CD14-positive monocyte (primary cell): ENCODE measurements around the gene GMPR. TPM values are rescaled to one million over a fixed set of nuclear protein-coding genes. Genes with fewer than 3 reads are reported as not detected.

Experiments used
- DNase-seq, 3 donors: peaks; one replicate each; pipeline ENCODE4 v3.0.0-alpha.2; 2011 to 2022
- H2AFZ ChIP-seq: 2 replicates; pipeline ENCODE4 v1.6.0; 2012; ENCODE audit warnings: mild to moderate bottlenecking, low read depth, low read length, inconsistent platforms; ENCODE audit not compliant: insufficient read depth, poor library complexity, severe bottlenecking
- H3K27ac ChIP-seq, 2 donors: 1 replicate in 1 of 2; 2 replicates in 1 of 2; pipeline ENCODE4 v1.5.1; 2012 to 2013; ENCODE audit warnings: low read length in 2 of 2, control low read depth in 1 of 2, inconsistent platforms in 1 of 2, low read depth in 1 of 2, mild to moderate bottlenecking in 1 of 2
- H3K27me3 ChIP-seq, 2 donors: one replicate each; pipeline versions ENCODE4 v1.6.0 to v1.6.1; 2011 to 2013; ENCODE audit warnings: low read length in 2 of 2; ENCODE audit not compliant: control insufficient read depth in 2 of 2, insufficient read depth in 2 of 2
- H3K36me3 ChIP-seq, 2 donors: replicated peaks in 1 of 2; 1 replicate in 1 of 2; 2 replicates in 1 of 2; pipeline versions ENCODE4 v1.5.1 to v1.6.1; 2012 to 2013; ENCODE audit warnings: low read length in 2 of 2, control low read depth in 1 of 2, inconsistent platforms in 1 of 2, mild to moderate bottlenecking in 1 of 2; ENCODE audit not compliant: insufficient read depth in 2 of 2, control insufficient read depth in 1 of 2
- H3K4me1 ChIP-seq, 2 donors: 1 replicate in 1 of 2; 2 replicates in 1 of 2; pipeline versions ENCODE4 v1.5.1 to v1.6.1; 2012 to 2013; ENCODE audit warnings: low read length in 2 of 2, control low read depth in 1 of 2, inconsistent platforms in 1 of 2, mild to moderate bottlenecking in 1 of 2, moderate library complexity in 1 of 2; ENCODE audit not compliant: insufficient read depth in 2 of 2, control insufficient read depth in 1 of 2
- H3K4me2 ChIP-seq: replicated peaks from 2 replicates; pipeline ENCODE3; 2012; ENCODE audit warnings: low read length, moderate library complexity, mild to moderate bottlenecking; ENCODE audit not compliant: poor library complexity, severe bottlenecking; ENCODE audit errors: extremely low read depth
- H3K4me3 ChIP-seq, 3 experiments: fragments of 200-600 bp in 1 of 3; sonication (generic) in 1 of 3; replicated peaks in 1 of 3; 1 replicate in 2 of 3; 2 replicates in 1 of 3; pipeline ENCODE4 v1.5.1; 2011 to 2013; ENCODE audit warnings: low read length in 3 of 3, mild to moderate bottlenecking in 3 of 3, control low read depth in 2 of 3, low read depth in 2 of 3, inconsistent platforms in 1 of 3, moderate library complexity in 1 of 3
- H3K79me2 ChIP-seq: 2 replicates; pipeline ENCODE4 v1.6.0; 2012; ENCODE audit warnings: mild to moderate bottlenecking, control low read depth, inconsistent platforms, low read length, moderate library complexity; ENCODE audit not compliant: insufficient read depth
- H3K9ac ChIP-seq: 2 replicates; pipeline ENCODE4 v1.6.0; 2017; ENCODE audit warnings: low read length, mild to moderate bottlenecking; ENCODE audit not compliant: insufficient read depth, poor library complexity, severe bottlenecking
- H3K9me3 ChIP-seq, 2 donors: replicated peaks in 1 of 2; 1 replicate in 1 of 2; 2 replicates in 1 of 2; pipeline versions ENCODE4 v1.5.1 to v1.6.1; 2012 to 2013; ENCODE audit warnings: low read length in 2 of 2, control low read depth in 1 of 2; ENCODE audit not compliant: control insufficient read depth in 1 of 2, insufficient read depth in 1 of 2
- H4K20me1 ChIP-seq: 2 replicates; pipeline ENCODE4 v1.6.0; 2012; ENCODE audit warnings: mild to moderate bottlenecking, low read length, control low read depth, moderate library complexity; ENCODE audit not compliant: insufficient read depth
- H3K27ac Mint-ChIP-seq, 7 donors: one replicate each; pipeline ENCODE4 v1.8.0; 2020; ENCODE audit warnings: mild to moderate bottlenecking in 7 of 7, mixed read lengths in 7 of 7, moderate library complexity in 6 of 7, inconsistent platforms in 2 of 7
- H3K27me3 Mint-ChIP-seq, 3 donors: one replicate each; pipeline ENCODE4 v1.8.0; 2021 to 2022; ENCODE audit warnings: low read depth in 3 of 3, mild to moderate bottlenecking in 3 of 3, mixed read lengths in 3 of 3, moderate library complexity in 3 of 3, inconsistent platforms in 1 of 3
- H3K36me3 Mint-ChIP-seq, 2 donors: one replicate each; pipeline ENCODE4 v1.8.0; 2020; ENCODE audit warnings: mixed read lengths in 2 of 2, inconsistent platforms in 1 of 2, mild to moderate bottlenecking in 1 of 2
- H3K4me1 Mint-ChIP-seq: one replicate; pipeline ENCODE4 v1.8.0; 2020; ENCODE audit warnings: mild to moderate bottlenecking, mixed read lengths
- H3K4me3 Mint-ChIP-seq, 2 donors: one replicate each; pipeline ENCODE4 v1.8.0; 2020; ENCODE audit warnings: mild to moderate bottlenecking in 2 of 2, mixed read lengths in 2 of 2, moderate library complexity in 1 of 2
- H3K9me3 Mint-ChIP-seq, 7 donors: one replicate each; pipeline ENCODE4 v1.8.0; 2020 to 2022; ENCODE audit warnings: mixed read lengths in 7 of 7, mild to moderate bottlenecking in 6 of 7, moderate library complexity in 6 of 7, inconsistent platforms in 2 of 7
- WGBS: methylation state at CpG from one replicate; pipeline ENCODE4 v1.1.5; 2013; ENCODE audit warnings: missing lambda C conversion rate; ENCODE audit not compliant: insufficient coverage; 5-methylcytosine and 5-hydroxymethylcytosine counted together
- intact Hi-C, 2 donors: fragments of 100-400 bp; cut with micrococcal nuclease; formaldehyde crosslinking; loops; one replicate each; pipeline versions ENCODE4 v1.15.0 to v1.15.1; 2023
- polyA plus RNA-seq, 3 donors: library from polyadenylated mRNA; depleted of rRNA in 1 of 3; unstranded in 2 of 3; stranded (reverse) in 1 of 3; fragments of 300-500 nt in 2 of 3; fragments of >200 nt in 1 of 3; fragmentation: Illumina TruSeq in 2 of 3; gene quantifications; 1 replicate in 2 of 3; 2 replicates in 1 of 3; pipeline ENCODE4 v1.2.3, GENCODE V29; 2012 to 2021
- TF ChIP-seq, protein P1 (sequence below): fragments of 200-600 bp; IDR thresholded peaks from one replicate; pipeline ENCODE4 v1.8.0; 2022; ENCODE audit warnings: antibody characterized with exemption, mild to moderate bottlenecking

GMPR gene
- polyA plus RNA-seq, 3 donors = 1.9 to 3.8 (median 3.2) TPM

DNA sequence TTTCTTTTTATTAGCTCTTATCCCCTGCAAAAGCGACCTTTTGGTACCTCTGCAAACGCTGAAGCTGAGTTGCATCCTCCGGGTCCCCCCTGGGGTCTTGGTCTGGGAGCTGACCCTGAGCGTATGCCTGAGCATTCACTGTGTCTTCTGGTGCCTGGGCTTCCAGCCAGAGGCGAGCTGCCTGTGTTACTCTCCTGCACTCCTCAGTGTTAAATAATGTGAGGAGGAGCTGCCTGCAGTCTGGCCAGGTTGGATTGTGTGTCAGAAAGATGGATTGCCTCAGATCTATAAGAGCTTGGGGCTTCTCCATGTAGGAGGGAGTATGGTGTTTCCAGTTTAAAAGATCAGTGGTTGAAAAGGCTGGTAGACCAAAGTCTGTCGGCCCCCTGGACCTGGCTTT lies 8.7 kb upstream of the GMPR start:
- Histone ChIP-seq H3K27ac (no peak overlapping the region), H3K4me1 (peaks cover 0 to 20% of the 10 kb centered on the region in 2 donors), H3K4me3 (no peak overlapping the region), H3K27me3 (peaks cover 0 to 3% of the 10 kb centered on the region in 2 donors), H3K36me3 (no peaks in the 10 kb centered on the region), H4K20me1 (no peaks in the 10 kb centered on the region), H3K79me2 (no peaks in the 10 kb centered on the region), H3K9me3 (peaks cover 0 to 3% of the 10 kb centered on the region in 2 donors), H3K9ac (no peak overlapping the region), H2AFZ (no peak overlapping the region), H3K4me2 (no peak overlapping the region)
- H3K36me3 Mint-ChIP-seq = no peaks in the 10 kb centered on the region
- H3K9me3 Mint-ChIP-seq = peaks cover 0 to 9% (median 4%) of the 10 kb centered on the region in 7 donors
- TF ChIP-seq, protein P1, sequence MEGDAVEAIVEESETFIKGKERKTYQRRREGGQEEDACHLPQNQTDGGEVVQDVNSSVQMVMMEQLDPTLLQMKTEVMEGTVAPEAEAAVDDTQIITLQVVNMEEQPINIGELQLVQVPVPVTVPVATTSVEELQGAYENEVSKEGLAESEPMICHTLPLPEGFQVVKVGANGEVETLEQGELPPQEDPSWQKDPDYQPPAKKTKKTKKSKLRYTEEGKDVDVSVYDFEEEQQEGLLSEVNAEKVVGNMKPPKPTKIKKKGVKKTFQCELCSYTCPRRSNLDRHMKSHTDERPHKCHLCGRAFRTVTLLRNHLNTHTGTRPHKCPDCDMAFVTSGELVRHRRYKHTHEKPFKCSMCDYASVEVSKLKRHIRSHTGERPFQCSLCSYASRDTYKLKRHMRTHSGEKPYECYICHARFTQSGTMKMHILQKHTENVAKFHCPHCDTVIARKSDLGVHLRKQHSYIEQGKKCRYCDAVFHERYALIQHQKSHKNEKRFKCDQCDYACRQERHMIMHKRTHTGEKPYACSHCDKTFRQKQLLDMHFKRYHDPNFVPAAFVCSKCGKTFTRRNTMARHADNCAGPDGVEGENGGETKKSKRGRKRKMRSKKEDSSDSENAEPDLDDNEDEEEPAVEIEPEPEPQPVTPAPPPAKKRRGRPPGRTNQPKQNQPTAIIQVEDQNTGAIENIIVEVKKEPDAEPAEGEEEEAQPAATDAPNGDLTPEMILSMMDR = no peak
- no peak for DNase-seq
- no peak overlapping the region for H3K27ac Mint-ChIP-seq
- intact Hi-C loops = no loop called here
- H3K27me3 Mint-ChIP-seq = peaks cover 8 to 15% (median 10%) of the 10 kb centered on the region in 3 donors
- no peaks in the 10 kb centered on the region for H3K4me1 Mint-ChIP-seq
- WGBS = 80% methylated on average over 4 of the region's 6 CpGs
- no peak overlapping the region for H3K4me3 Mint-ChIP-seq

DNA sequence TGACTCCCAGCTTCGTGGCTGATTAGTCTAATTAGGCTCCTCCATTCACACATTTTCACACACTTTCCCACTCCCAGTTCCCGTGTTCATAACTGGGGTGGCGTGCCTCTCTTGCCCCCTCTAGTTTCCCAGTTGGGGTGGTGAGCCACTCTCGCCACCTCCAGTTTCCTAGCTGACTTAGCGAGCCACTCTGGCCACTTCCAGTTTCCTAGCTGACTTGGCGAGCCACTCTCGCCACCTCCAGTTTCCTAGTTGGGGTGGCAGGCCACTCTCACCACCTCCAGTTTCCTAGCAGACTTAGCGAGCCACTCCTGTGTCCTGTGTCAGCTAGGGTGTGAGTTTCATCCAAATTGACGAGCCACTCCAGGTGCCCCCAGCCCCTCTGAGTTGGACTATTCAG lies 7.4 kb upstream of the GMPR start:
- peaks cover 0 to 13% of the 10 kb centered on the region in 2 donors for H3K27me3 ChIP-seq
- Mint-ChIP-seq H3K36me3 (no peaks in the 10 kb centered on the region), H3K4me3 (no peak overlapping the region), H3K27ac (no peak overlapping the region), H3K9me3 (peaks cover 0 to 6% (median 0%) of the 10 kb centered on the region in 7 donors), H3K4me1 (peaks cover 7% of the 10 kb centered on the region), H3K27me3 (peaks cover 13 to 24% (median 18%) of the 10 kb centered on the region in 3 donors)
- H3K36me3 ChIP-seq = no peaks in the 10 kb centered on the region
- no peak for DNase-seq
- H3K4me3 ChIP-seq = no peak overlapping the region
- no peaks in the 10 kb centered on the region for H3K79me2 ChIP-seq
- no peaks in the 10 kb centered on the region for H4K20me1 ChIP-seq
- TF ChIP-seq, protein P1 = no peak
- no peak overlapping the region for H3K9ac ChIP-seq
- H3K27ac ChIP-seq = no peak overlapping the region
- peaks cover 6 to 27% of the 10 kb centered on the region in 2 donors for H3K4me1 ChIP-seq
- peaks cover 0 to 3% of the 10 kb centered on the region in 2 donors for H3K9me3 ChIP-seq
- intact Hi-C loops = no loop called here
- no peak overlapping the region for H3K4me2 ChIP-seq
- WGBS = 56% methylated on average over 8 of the region's 9 CpGs
- H2AFZ ChIP-seq = no peak overlapping the region
